Limb (tissue), 2 donors: ENCODE measurements around the gene COL8A1.
A peak's percentile ranks its signal among the peaks of the same experiment; 100 is the strongest.
"Not testable (repeated sequence)": the region's sequence is repeated elsewhere in the genome, so short reads cannot be mapped to it uniquely, and the experiment has no call there.

Source experiments
- DNase-seq, 2 donors: peaks; one replicate each; pipeline ENCODE4 v3.0.0-alpha.2; 2016; ENCODE audit errors: extremely low spot score in 2 of 2

COL8A1 gene

GRCh38 chr3:99799422-99799821, 161.0 kb downstream of the COL8A1 start:
- DNase-seq, result no peak

- no peak for DNase-seq
These were observed 164.9 kb downstream of the COL8A1 start for GRCh38 chr3:99803297-99803696.

GRCh38 chr3:99805160-99805559, 166.8 kb downstream of the COL8A1 start:
- DNase-seq, result no peak

- DNase-seq, result peak; percentile 51
These were observed 169.9 kb downstream of the COL8A1 start for GRCh38 chr3:99808163-99808794.

- no peak for DNase-seq
These were observed 171.2 kb downstream of the COL8A1 start for GRCh38 chr3:99809565-99809964.

- no peak for DNase-seq
These were observed 172.0 kb downstream of the COL8A1 start for GRCh38 chr3:99810403-99810802.

GRCh38 chr3:99817047-99817436, 178.6 kb downstream of the COL8A1 start:
- peak in 1 of 2 donors; percentile 52 for DNase-seq

GRCh38 chr3:99817437-99818240, 179.2 kb downstream of the COL8A1 start, which contains the start of gene CMSS1:
Gene CMSS1, plus strand, starts transcription at chr3:99817862.
- peak; percentile 93 to 96 for DNase-seq

GRCh38 chr3:99818818-99819217, 180.4 kb downstream of the COL8A1 start:
- no peak for DNase-seq

GRCh38 chr3:99823723-99824711, 185.6 kb downstream of the COL8A1 start:
- DNase-seq, result no peak

GRCh38 chr3:99825004-99825640, 186.7 kb downstream of the COL8A1 start:
- no peak for DNase-seq

- no peak for DNase-seq
These were observed 191.4 kb downstream of the COL8A1 start for GRCh38 chr3:99829844-99830243.

GRCh38 chr3:99833617-99834205, 195.3 kb downstream of the COL8A1 start:
- DNase-seq, result no peak

- no peak for DNase-seq
These were observed 196.0 kb downstream of the COL8A1 start for GRCh38 chr3:99834211-99834957.

GRCh38 chr3:99836681-99837080, 198.3 kb downstream of the COL8A1 start:
- no peak for DNase-seq

GRCh38 chr3:99837715-99838114, 199.3 kb downstream of the COL8A1 start:
- no peak for DNase-seq

GRCh38 chr3:99838755-99839154, 200.4 kb downstream of the COL8A1 start:
- no peak for DNase-seq

GRCh38 chr3:99839613-99840012, 201.2 kb downstream of the COL8A1 start:
- DNase-seq, result no peak

- DNase-seq, result not testable (repeated sequence)
These were observed 203.6 kb downstream of the COL8A1 start for GRCh38 chr3:99841949-99842348.
